Activated CD8-positive, alpha-beta T cell treated with anti-CD3 and anti-CD28 coated beads for 36 hours (primary cell): ENCODE data around the gene AP5Z1. TPM values are rescaled to one million over a fixed set of nuclear protein-coding genes. Genes with fewer than 3 reads are reported as not detected.

Experiments
- ATAC-seq: fragments of 200-7000 bp; cut with Tn5 transposase; one replicate; pipeline ENCODE4 v1.10.0; 2021; ENCODE audit warnings: mild to moderate bottlenecking, moderate library complexity
- CTCF ChIA-PET: fragments of 350-600 bp; sonication (Branson Sonifier 250); formaldehyde crosslinking; loops from one replicate; lab custom pipeline; 2021; ENCODE audit warnings: antibody characterized with exemption; lab: Charles Lee
- POLR2A ChIA-PET: fragments of 350-600 bp; sonication (Branson Sonifier 250); formaldehyde crosslinking; loops from one replicate; lab custom pipeline; 2021; ENCODE audit warnings: antibody characterized with exemption; lab: Charles Lee
- DNase-seq: peaks from one replicate; pipeline ENCODE4 v3.0.0-alpha.2; 2020
- H3K27ac Mint-ChIP-seq: one replicate; pipeline ENCODE4 v1.8.0; 2021; ENCODE audit warnings: mild to moderate bottlenecking, mixed read lengths
- H3K27me3 Mint-ChIP-seq: one replicate; pipeline ENCODE4 v1.8.0; 2021; ENCODE audit warnings: mixed read lengths
- H3K36me3 Mint-ChIP-seq: one replicate; pipeline ENCODE4 v1.8.0; 2021; ENCODE audit warnings: low read depth, mixed read lengths
- H3K4me1 Mint-ChIP-seq: one replicate; pipeline ENCODE4 v1.8.0; 2021; ENCODE audit warnings: low read depth, mixed read lengths
- H3K4me3 Mint-ChIP-seq: one replicate; pipeline ENCODE4 v1.8.0; 2021; ENCODE audit warnings: mild to moderate bottlenecking, moderate library complexity, mixed read lengths
- H3K9me3 Mint-ChIP-seq: one replicate; pipeline ENCODE4 v1.8.0; 2021; ENCODE audit warnings: mixed read lengths
- CTCF ChIP-seq: fragments of 200-600 bp; IDR thresholded peaks from one replicate; pipeline ENCODE4 v1.8.0; 2022; ENCODE audit warnings: antibody characterized with exemption, mild to moderate bottlenecking
- intact Hi-C: fragments of 100-400 bp; cut with micrococcal nuclease; formaldehyde crosslinking; loops from one replicate; pipeline ENCODE4 v1.10.0; 2022
- total RNA-seq, 2 experiments: library from RNA; stranded (reverse); gene quantifications; one replicate each; pipeline ENCODE4 v1.2.3, GENCODE V29; 2021

Gene AP5Z1
- total RNA-seq, 2 experiments from 2014 or later: 21.2 to 21.3 TPM

DNA sequence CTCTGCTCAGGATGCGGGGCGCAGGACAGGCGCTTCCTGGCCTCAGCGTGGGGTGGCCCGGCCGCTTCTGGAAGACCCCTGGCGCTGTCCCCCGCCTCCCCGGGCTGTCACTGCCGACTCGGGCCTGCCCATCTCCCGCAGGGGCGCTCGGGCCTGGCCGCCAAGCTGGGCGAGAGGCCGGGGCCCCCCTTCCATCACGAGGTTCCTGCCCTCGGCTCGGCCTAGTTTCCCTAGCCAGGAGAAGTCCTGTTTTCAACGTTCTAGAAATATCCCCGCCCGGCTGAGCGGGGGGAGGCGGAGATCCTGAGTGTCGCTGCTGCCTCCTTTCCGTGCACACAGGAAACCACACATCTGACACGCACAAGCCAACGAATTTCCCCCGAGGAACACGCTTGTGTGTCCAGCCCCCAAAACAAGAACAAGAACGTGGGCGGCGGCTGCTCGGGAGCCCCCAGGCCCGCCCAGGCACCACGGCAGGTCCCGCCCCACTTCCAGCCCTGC lies 33.7 kb downstream of the AP5Z1 start:
- Mint-ChIP-seq H3K36me3 (no peaks in the 10 kb centered on the region), H3K27me3 (peaks cover 9% of the 10 kb centered on the region), H3K27ac (no peak overlapping the region), H3K9me3 (no peaks in the 10 kb centered on the region), H3K4me1 (peaks cover 5% of the 10 kb centered on the region), H3K4me3 (peak overlapping the region; percentile 54)
- DNase-seq (peak; percentile 60), ATAC-seq (peak; percentile 68)
- intact Hi-C loops: no loop called here
- ChIA-PET CTCF (interaction anchor here (0.8 to 1.6 kb wide), 6 partner anchors 11 to 74 kb away, joined by 3 to 6 read pairs (median 4); partner anchors contain the start of gene RADIL), POLR2A (no interaction called here)
- no peak for TF ChIP-seq CTCF

GRCh38 chr7:4809666-4810065 lies 34.2 kb downstream of the AP5Z1 start:
- TF ChIP-seq CTCF: no peak
- no peaks in the 10 kb centered on the region for H3K9me3 Mint-ChIP-seq
- no peak for ATAC-seq
- H3K36me3 Mint-ChIP-seq: no peaks in the 10 kb centered on the region
- no peak overlapping the region for H3K27ac Mint-ChIP-seq
- intact Hi-C loops: no loop called here
- DNase-seq: no peak
- ChIA-PET POLR2A (no interaction called here), CTCF (interaction anchor here (0.8 to 1.6 kb wide), 5 partner anchors 11 to 74 kb away, joined by 3 to 5 read pairs (median 4); partner anchors contain the start of gene RADIL)
- H3K27me3 Mint-ChIP-seq: peaks cover 11% of the 10 kb centered on the region
- H3K4me1 Mint-ChIP-seq: peaks cover 5% of the 10 kb centered on the region
- no peak overlapping the region for H3K4me3 Mint-ChIP-seq

- no peak for DNase-seq
- no peak for ATAC-seq
- H3K27me3 Mint-ChIP-seq: peaks cover 11% of the 10 kb centered on the region
- TF ChIP-seq CTCF: no peak
- no peak overlapping the region for H3K4me3 Mint-ChIP-seq
- no peaks in the 10 kb centered on the region for H3K36me3 Mint-ChIP-seq
- ChIA-PET CTCF (interaction anchor here (1.0 kb wide), 1 partner anchor 20 kb away, joined by 3 read pairs; no protein-coding TSS in a partner anchor), POLR2A (no interaction called here)
- H3K9me3 Mint-ChIP-seq: no peaks in the 10 kb centered on the region
- intact Hi-C loops: no loop called here
- peaks cover 2% of the 10 kb centered on the region for H3K4me1 Mint-ChIP-seq
- no peak overlapping the region for H3K27ac Mint-ChIP-seq
These were observed 39.0 kb downstream of the AP5Z1 start for GRCh38 chr7:4814433-4814832.

- peaks cover 11% of the 10 kb centered on the region for H3K27me3 Mint-ChIP-seq
- H3K27ac Mint-ChIP-seq: no peak overlapping the region
- ChIA-PET POLR2A (no interaction called here), CTCF (interaction anchor here (1.0 kb wide), 1 partner anchor 21 kb away, joined by 3 read pairs; no protein-coding TSS in a partner anchor)
- ATAC-seq (no peak), DNase-seq (no peak)
- no peak overlapping the region for H3K4me3 Mint-ChIP-seq
- no peaks in the 10 kb centered on the region for H3K4me1 Mint-ChIP-seq
- intact Hi-C loops: no loop called here
- TF ChIP-seq CTCF: no peak
- H3K9me3 Mint-ChIP-seq: no peaks in the 10 kb centered on the region
- H3K36me3 Mint-ChIP-seq: no peaks in the 10 kb centered on the region
These were observed 39.7 kb downstream of the AP5Z1 start for GRCh38 chr7:4815121-4815520.

GRCh38 chr7:4815609-4816418 lies 40.4 kb downstream of the AP5Z1 start:
- Mint-ChIP-seq H3K9me3 (no peaks in the 10 kb centered on the region), H3K4me1 (no peaks in the 10 kb centered on the region), H3K36me3 (no peaks in the 10 kb centered on the region), H3K27me3 (peaks cover 11% of the 10 kb centered on the region), H3K27ac (no peak overlapping the region), H3K4me3 (no peak overlapping the region)
- ChIA-PET CTCF (interaction anchor here (1.0 to 1.2 kb wide), 2 partner anchors 17 to 22 kb away, joined by 3 read pairs; no protein-coding TSS in a partner anchor), POLR2A (no interaction called here)
- no peak for ATAC-seq
- TF ChIP-seq CTCF: no peak
- intact Hi-C loops: no loop called here
- DNase-seq: no peak
